H1 (cell line): ENCODE data around the gene VAPB. TPM values are rescaled to one million over a fixed set of nuclear protein-coding genes. Genes with fewer than 3 reads are reported as not detected.

Experiments
- CTCF ChIA-PET: fragments of 300-600 bp; sonication (Branson Sonifier 250); formaldehyde crosslinking; loops from one replicate; lab custom pipeline; 2021; ENCODE audit not compliant: partially characterized antibody; lab: Charles Lee
- POLR2A ChIA-PET: fragments of 300-600 bp; sonication (Branson Sonifier 250); formaldehyde crosslinking; loops from one replicate; lab custom pipeline; 2021; ENCODE audit warnings: inconsistent platforms; ENCODE audit not compliant: partially characterized antibody; lab: Charles Lee
- DNase-seq, 2 experiments: peaks; one replicate each; pipeline versions ENCODE4 v3.0.0 to v3.0.0-alpha.2; 2010 to 2022; ENCODE audit warnings: low spot score in 2 of 2, low read depth in 1 of 2, mixed read lengths in 1 of 2
- FAIRE-seq: peaks from 2 replicates; lab custom pipeline; 2011; peaks lifted over from hg19 to GRCh38; lab: Jason Lieb, UNC
- H2AFZ ChIP-seq: 2 replicates; pipeline ENCODE4 v1.8.1; 2012; ENCODE audit warnings: low read length, inconsistent platforms
- H2AK5ac ChIP-seq: 2 replicates; pipeline ENCODE4 v1.6.1; 2013; ENCODE audit warnings: low read depth, low read length
- H2BK120ac ChIP-seq: replicated peaks from 2 replicates; pipeline ENCODE3; 2013; ENCODE audit warnings: low read depth, low read length, inconsistent platforms
- H2BK12ac ChIP-seq: 2 replicates; pipeline ENCODE4 v1.6.1; 2013; ENCODE audit warnings: low read depth, low read length
- H2BK15ac ChIP-seq: 2 replicates; pipeline ENCODE4 v1.6.1; 2013; ENCODE audit warnings: low read length
- H2BK20ac ChIP-seq: 2 replicates; pipeline ENCODE4 v1.6.1; 2013; ENCODE audit warnings: low read length
- H2BK5ac ChIP-seq: 2 replicates; pipeline ENCODE4 v1.6.1; 2013; ENCODE audit warnings: low read depth, low read length
- H3K14ac ChIP-seq: 2 replicates; pipeline ENCODE4 v1.6.1; 2013; ENCODE audit warnings: inconsistent platforms; ENCODE audit not compliant: insufficient read length
- H3K18ac ChIP-seq: 2 replicates; pipeline ENCODE4 v1.6.1; 2013; ENCODE audit warnings: low read length; ENCODE audit errors: extremely low read depth
- H3K23ac ChIP-seq: 2 replicates; pipeline ENCODE4 v1.6.1; 2013; ENCODE audit warnings: inconsistent platforms; ENCODE audit not compliant: insufficient read length
- H3K23me2 ChIP-seq: 2 replicates; pipeline ENCODE4 v1.6.1; 2013; ENCODE audit warnings: low read depth, low read length
- H3K27ac ChIP-seq: 2 replicates; pipeline ENCODE4 v1.6.1; 2011; ENCODE audit warnings: low read depth, low read length, inconsistent platforms
- H3K27me3 ChIP-seq, 4 experiments: replicated peaks in 1 of 4; 1 replicate in 1 of 4; 2 replicates in 3 of 4; pipeline versions ENCODE4 v1.6.1 to v1.8.1; 2011 to 2013; ENCODE audit warnings: low read length in 3 of 4, mild to moderate bottlenecking in 3 of 4, inconsistent platforms in 2 of 4, mixed read lengths in 2 of 4, moderate library complexity in 1 of 4; ENCODE audit not compliant: control insufficient read depth in 3 of 4, insufficient read depth in 3 of 4; ENCODE audit errors: extremely low read depth in 1 of 4
- H3K36me3 ChIP-seq, 4 experiments: 2 replicates each; pipeline versions ENCODE4 v1.6.1 to v1.8.1; 2011 to 2013; ENCODE audit warnings: mild to moderate bottlenecking in 4 of 4, low read length in 3 of 4, moderate library complexity in 2 of 4, control low read depth in 1 of 4, inconsistent platforms in 1 of 4; ENCODE audit not compliant: insufficient read depth in 4 of 4, control insufficient read depth in 2 of 4
- H3K4ac ChIP-seq: replicated peaks from 2 replicates; pipeline ENCODE3; 2013; ENCODE audit warnings: low read length, low read depth, mixed read lengths, inconsistent platforms; ENCODE audit not compliant: insufficient read length
- H3K4me1 ChIP-seq, 4 experiments: replicated peaks in 1 of 4; 1 replicate in 1 of 4; 2 replicates in 3 of 4; pipeline versions ENCODE4 v1.6.1 to v1.8.1; 2011 to 2013; ENCODE audit warnings: low read length in 3 of 4, inconsistent platforms in 2 of 4, mixed read lengths in 1 of 4; ENCODE audit not compliant: insufficient read depth in 4 of 4, control insufficient read depth in 3 of 4
- H3K4me2 ChIP-seq, 2 experiments: 2 replicates each; pipeline versions ENCODE4 v1.6.1 to v1.8.1; 2011 to 2013; ENCODE audit warnings: low read depth in 2 of 2, low read length in 2 of 2, control low read depth in 1 of 2, inconsistent platforms in 1 of 2, mild to moderate bottlenecking in 1 of 2; ENCODE audit not compliant: insufficient read depth in 1 of 2
- H3K4me3 ChIP-seq, 4 experiments: fragments of 200-600, 300-600 bp in 1 of 4; sonication (generic), shearing (Covaris generic), sonication (Bioruptor Twin) in 1 of 4; 2 replicates each; pipeline versions ENCODE4 v1.5.1 to v1.8.1; 2011 to 2016; ENCODE audit warnings: low read length in 4 of 4, low read depth in 3 of 4, control low read depth in 2 of 4, inconsistent platforms in 2 of 4, mild to moderate bottlenecking in 2 of 4, mixed read lengths in 1 of 4, moderate library complexity in 1 of 4; ENCODE audit not compliant: insufficient read depth in 2 of 4; ENCODE audit errors: extremely low read depth in 1 of 4
- H3K56ac ChIP-seq: replicated peaks from 2 replicates; pipeline ENCODE3; 2013; ENCODE audit warnings: low read depth, mild to moderate bottlenecking, mixed read lengths, low read length, inconsistent platforms; ENCODE audit not compliant: insufficient read length
- H3K79me1 ChIP-seq: 2 replicates; pipeline ENCODE4 v1.6.1; 2013; ENCODE audit warnings: low read depth, low read length, control low read depth
- H3K79me2 ChIP-seq, 2 experiments: 2 replicates each; pipeline versions ENCODE4 v1.6.1 to v1.8.1; 2012 to 2013; ENCODE audit warnings: low read length in 2 of 2, mild to moderate bottlenecking in 2 of 2, inconsistent platforms in 1 of 2; ENCODE audit not compliant: insufficient read depth in 2 of 2, control insufficient read depth in 1 of 2
- H3K9ac ChIP-seq, 4 experiments: replicated peaks in 1 of 4; 1 replicate in 1 of 4; 2 replicates in 3 of 4; pipeline versions ENCODE4 v1.6.1 to v1.8.1; 2011 to 2013; ENCODE audit warnings: low read depth in 3 of 4, low read length in 3 of 4, control low read depth in 2 of 4, mild to moderate bottlenecking in 2 of 4, moderate library complexity in 2 of 4, inconsistent platforms in 1 of 4; ENCODE audit errors: extremely low read depth in 1 of 4
- H3K9me3 ChIP-seq, 2 experiments: 2 replicates each; pipeline versions ENCODE4 v1.6.1 to v1.8.1; 2012 to 2013; ENCODE audit warnings: mild to moderate bottlenecking in 2 of 2, moderate library complexity in 2 of 2, control low read depth in 1 of 2, inconsistent platforms in 1 of 2, low read depth in 1 of 2, low read length in 1 of 2, mixed read lengths in 1 of 2; ENCODE audit not compliant: insufficient read depth in 2 of 2
- H4K20me1 ChIP-seq, 2 experiments: replicated peaks in 1 of 2; 2 replicates each; pipeline versions ENCODE3 to v1.8.1; 2011 to 2013; ENCODE audit warnings: inconsistent platforms in 2 of 2, low read length in 2 of 2, mild to moderate bottlenecking in 1 of 2; ENCODE audit not compliant: insufficient read depth in 2 of 2, control insufficient read depth in 1 of 2
- H4K5ac ChIP-seq: 2 replicates; pipeline ENCODE4 v1.6.1; 2013; ENCODE audit warnings: low read length, low read depth, mixed read lengths, inconsistent platforms; ENCODE audit not compliant: insufficient read length
- H4K8ac ChIP-seq: 2 replicates; pipeline ENCODE4 v1.8.0; 2013; ENCODE audit warnings: mild to moderate bottlenecking, moderate library complexity, low read length, inconsistent platforms; ENCODE audit not compliant: insufficient read depth; ENCODE audit errors: extremely low read depth
- H4K91ac ChIP-seq: replicated peaks from 2 replicates; pipeline ENCODE3; 2013; ENCODE audit warnings: low read length, mixed read lengths, inconsistent platforms; ENCODE audit not compliant: insufficient read length
- BCL11A ChIP-seq, 2 experiments: IDR thresholded peaks; one replicate each; pipeline ENCODE4 v1.6.1; 2011; ENCODE audit warnings: low read depth in 2 of 2, low read length in 2 of 2, mild to moderate bottlenecking in 2 of 2
- CTCF ChIP-seq, 3 experiments: IDR thresholded peaks; 1 replicate in 2 of 3; 2 replicates in 1 of 3; pipeline versions ENCODE4 v1.5.1 to v1.6.1; 2011; ENCODE audit warnings: low read length in 3 of 3, mild to moderate bottlenecking in 3 of 3, inconsistent platforms in 2 of 3, low read depth in 1 of 3, moderate library complexity in 1 of 3; ENCODE audit not compliant: insufficient read depth in 1 of 3; ENCODE audit errors: control extremely low read depth in 1 of 3
- EGR1 ChIP-seq: IDR thresholded peaks from 2 replicates; pipeline ENCODE4 v1.6.1; 2011; ENCODE audit warnings: low read depth, low read length, borderline replicate concordance
- EZH2 ChIP-seq: fragments of 200-600 bp; sonication (generic); IDR thresholded peaks from 2 replicates; pipeline ENCODE4 v1.7.1; 2012; ENCODE audit warnings: low read depth, mild to moderate bottlenecking, moderate library complexity, low read length, inconsistent platforms; ENCODE audit not compliant: severe bottlenecking
- KDM4A ChIP-seq: IDR thresholded peaks from one replicate; pipeline ENCODE4 v1.7.1; 2012; ENCODE audit warnings: low read depth, mild to moderate bottlenecking, moderate library complexity, low read length, inconsistent platforms; ENCODE audit not compliant: severe bottlenecking
- POLR2A ChIP-seq, 2 experiments: IDR thresholded peaks; 1 replicate in 1 of 2; 2 replicates in 1 of 2; pipeline ENCODE4 v1.6.1; 2011; ENCODE audit warnings: low read depth in 2 of 2, low read length in 2 of 2, mild to moderate bottlenecking in 2 of 2; ENCODE audit errors: control extremely low read depth in 1 of 2
- RFX5 ChIP-seq: IDR thresholded peaks from 2 replicates; pipeline ENCODE4 v1.6.1; 2011; ENCODE audit warnings: low read depth, low read length, improper control_type of control experiment, borderline replicate concordance
- SIN3A ChIP-seq, 2 experiments: IDR thresholded peaks in 1 of 2; conservative IDR thresholded peaks in 1 of 2; 2 replicates each; pipeline ENCODE4 v1.6.1; 2011 to 2012; ENCODE audit warnings: low read length in 2 of 2, improper control_type of control experiment in 1 of 2, low read depth in 1 of 2, mild to moderate bottlenecking in 1 of 2
- SP1 ChIP-seq: IDR thresholded peaks from 2 replicates; pipeline ENCODE4 v1.6.1; 2011; ENCODE audit warnings: low read depth, low read length
- SP4 ChIP-seq: IDR thresholded peaks from 2 replicates; pipeline ENCODE4 v1.6.1; 2012; ENCODE audit warnings: low read length, inconsistent platforms
- TAF1 ChIP-seq: IDR thresholded peaks from 2 replicates; pipeline ENCODE4 v1.6.1; 2011; ENCODE audit warnings: mild to moderate bottlenecking, low read depth, low read length
- TBP ChIP-seq: IDR thresholded peaks from 2 replicates; pipeline ENCODE4 v1.6.1; 2011; ENCODE audit warnings: low read depth, low read length, improper control_type of control experiment
- WGBS, 2 experiments: shearing (Covaris generic) in 1 of 2; methylation state at CpG; one replicate each; pipeline versions ENCODE4 v1.1.6 to v1.1.7; 2013 to 2015; ENCODE audit warnings: low lambda C conversion rate in 2 of 2, mixed read lengths in 2 of 2, inconsistent platforms in 1 of 2, low coverage in 1 of 2, missing lambda C conversion rate in 1 of 2; ENCODE audit not compliant: insufficient replicate concordance in 2 of 2, insufficient coverage in 1 of 2, insufficient read length in 1 of 2; ENCODE audit errors: extremely low coverage in 1 of 2, missing lambda C conversion rate in 1 of 2; 5-methylcytosine and 5-hydroxymethylcytosine counted together
- polyA plus RNA-seq, 7 experiments: library from polyadenylated mRNA; depleted of rRNA in 3 of 7; stranded (reverse) in 5 of 7; unstranded in 2 of 7; fragments of >200 nt in 5 of 7; fragments of 200-250 nt in 2 of 7; gene quantifications; 1 replicate in 5 of 7; 2 replicates in 1 of 7; 4 replicates in 1 of 7; pipeline versions ENCODE4 v1.2.1 to v1.2.3, GENCODE V29; 2011 to 2013; ENCODE audit warnings: missing spikeins in 2 of 7, mixed read lengths in 2 of 7
- total RNA-seq: library from RNA; stranded (reverse); fragmentation: NEBNext Ultra II Directional; extraction: Animal tissue kit (Norgen Biotek cat#: 25700); gene quantifications from 2 replicates; pipeline ENCODE4 v1.2.1, GENCODE V29; 2021

VAPB gene
- total and polyA plus RNA-seq, 2 of the 8 experiments (the other 6 are each of a cell fraction or from before 2014, with no cell fraction given) = 24.4 to 62.8 TPM

DNA sequence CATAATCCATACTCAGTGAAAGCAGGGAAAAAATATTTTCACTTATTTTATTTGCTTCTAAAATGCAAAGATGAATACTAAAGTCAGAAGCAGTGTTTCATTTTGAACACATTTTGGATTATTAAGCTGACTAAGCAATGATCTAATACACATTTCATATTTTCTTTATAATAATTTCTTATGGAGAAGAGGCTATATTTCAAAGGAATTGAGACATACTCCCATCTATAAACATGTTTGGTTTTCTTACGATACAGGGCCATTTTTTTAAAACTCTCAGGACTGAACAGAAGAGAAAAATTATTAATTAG is 26.9 kb upstream of the VAPB start:
- H3K4me2 ChIP-seq = no peak overlapping the region
- no peaks in the 10 kb centered on the region for H3K79me1 ChIP-seq
- H3K4me3 ChIP-seq = no peak overlapping the region
- no peak overlapping the region for H3K4ac ChIP-seq
- POLR2A ChIA-PET = interaction anchor here (1.4 kb wide), 1 partner anchor 27 kb away, joined by 3 read pairs; the partner anchor contains the start of gene VAPB
- no peak overlapping the region for H3K9ac ChIP-seq
- no peak overlapping the region for H2BK5ac ChIP-seq
- no peak overlapping the region for H3K14ac ChIP-seq
- no peak overlapping the region for H3K27ac ChIP-seq
- H2BK20ac ChIP-seq = no peak overlapping the region
- no peaks in the 10 kb centered on the region for H3K79me2 ChIP-seq
- H4K20me1 ChIP-seq = no peaks in the 10 kb centered on the region
- H2BK120ac ChIP-seq = no peak overlapping the region
- peaks cover 0 to 10% (median 2%) of the 10 kb centered on the region in 4 experiments; a peak in 5 of 8 replicates for H3K36me3 ChIP-seq
- H2AFZ ChIP-seq = no peak overlapping the region
- H3K56ac ChIP-seq = no peak overlapping the region
- H4K91ac ChIP-seq = no peak overlapping the region
- H3K18ac ChIP-seq = no peak overlapping the region
- FAIRE-seq (no peak), DNase-seq (no peak)
- H3K23me2 ChIP-seq = no peaks in the 10 kb centered on the region
- no peaks in the 10 kb centered on the region for H3K9me3 ChIP-seq
- no peak overlapping the region for H2BK15ac ChIP-seq
- CTCF ChIA-PET = interaction anchor here (0.9 to 5.4 kb wide), 3 partner anchors 28 to 552 kb away, joined by 3 to 20 read pairs (median 5); no protein-coding TSS in a partner anchor
- no peak overlapping the region for H2BK12ac ChIP-seq
- H2AK5ac ChIP-seq = no peak overlapping the region
- H4K5ac ChIP-seq = no peak overlapping the region
- no peaks in the 10 kb centered on the region for H3K27me3 ChIP-seq
- H3K4me1 ChIP-seq = no peaks in the 10 kb centered on the region
- no peak overlapping the region for H4K8ac ChIP-seq
- WGBS, 2 experiments = 78% methylated on average over 1 of the region's 1 CpG; no CpG with 5 or more reads in 1 of the 2 experiments
- H3K23ac ChIP-seq = no peak overlapping the region
- TF ChIP-seq SP4 = no peak
- TF ChIP-seq TAF1 = no peak
- no peak for TF ChIP-seq EGR1
- TF ChIP-seq EZH2 = no peak
- no peak for TF ChIP-seq TBP
- TF ChIP-seq CTCF (IDR thresholded peaks at IDR 0.05; ENCODE audit: control extremely low read depth in 1 of 3, insufficient read depth in 1 of 3, low read depth in 1 of 3, low read length in 3 of 3) = no peak
- no peak for TF ChIP-seq SP1
- TF ChIP-seq KDM4A = no peak
- TF ChIP-seq SIN3A (conservative IDR thresholded peaks at IDR 0.05 in 1 of 2, IDR thresholded peaks at IDR 0.05 in 1 of 2; ENCODE audit: low read depth in 1 of 2, low read length in 2 of 2) = no peak
- no peak for TF ChIP-seq RFX5
- TF ChIP-seq BCL11A (IDR thresholded peaks at IDR 0.05; ENCODE audit: low read depth in 2 of 2, low read length in 2 of 2) = no peak
- no peak for TF ChIP-seq POLR2A (IDR thresholded peaks at IDR 0.05; ENCODE audit: control extremely low read depth in 1 of 2, low read depth in 2 of 2, low read length in 2 of 2)
